Breast epithelium (tissue), 3 donors: ENCODE data around the gene GNA12.
"Not testable (repeated sequence)": the region's sequence is repeated elsewhere in the genome, so short reads cannot be mapped to it uniquely, and the experiment has no call there.

ENCODE experiments used
- CTCF ChIP-seq, 3 donors: fragments of 450-650 bp; IDR thresholded peaks; one replicate each; pipeline ENCODE4 v1.5.1; 2016 to 2017; ENCODE audit warnings: antibody characterized with exemption in 3 of 3, mild to moderate bottlenecking in 3 of 3, moderate library complexity in 3 of 3
- POLR2A ChIP-seq: fragments of 450-650 bp; IDR thresholded peaks from one replicate; pipeline ENCODE4 v1.6.1; 2016; ENCODE audit warnings: antibody characterized with exemption, mild to moderate bottlenecking, moderate library complexity

- TF ChIP-seq POLR2A; CTCF (IDR thresholded peaks at IDR 0.05): not testable (repeated sequence)
These were observed 116.9 kb downstream of the GNA12 start for GRCh38 chr7:2727206-2727605.
